ENCODE measurements around the gene MFNG. TPM values are rescaled to one million over a fixed set of nuclear protein-coding genes. Genes with fewer than 3 reads are reported as not detected.

The MFNG gene
- total RNA-seq, 2 experiments from 2014 or later, result 85.1 to 89.9 TPM

DNA sequence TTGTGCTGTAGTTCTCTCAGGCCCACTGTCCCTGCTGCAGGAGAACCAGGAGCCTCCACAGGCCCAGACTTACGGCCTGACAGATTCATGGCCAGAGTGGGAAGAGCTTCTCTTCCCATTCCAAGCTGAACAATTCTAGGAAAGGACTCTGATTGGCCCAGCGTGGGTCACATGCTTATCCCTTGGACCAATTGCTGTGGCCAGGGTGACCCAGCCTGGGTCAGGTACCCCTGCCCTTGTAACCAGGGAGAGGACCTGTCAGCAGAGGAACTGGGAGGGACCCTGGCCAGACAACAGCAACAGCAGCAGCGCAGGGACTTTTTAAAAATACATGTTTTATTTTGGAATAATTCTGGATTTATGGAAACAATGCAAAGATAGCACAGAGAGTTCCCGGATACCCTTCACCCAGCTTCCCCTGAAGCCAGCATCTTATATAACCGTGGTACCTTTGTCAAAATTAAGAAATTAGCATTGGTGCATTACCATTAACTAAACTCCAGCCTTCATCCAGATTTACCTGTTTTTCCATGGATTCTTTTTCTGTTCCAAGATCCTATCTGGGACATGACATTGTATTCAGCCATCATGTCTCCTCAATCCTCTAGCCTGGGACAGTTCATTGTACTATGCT lies 50.1 kb downstream of the MFNG start:
- no peaks in the 10 kb centered on the region for H3K4me1 Mint-ChIP-seq (ENCODE audit: low read depth)
- no peak overlapping the region for H3K4me3 ChIP-seq (ENCODE audit: low read length)
- H3K27ac Mint-ChIP-seq, result no peak overlapping the region
- no peak overlapping the region for H3K27ac ChIP-seq (ENCODE audit: low read depth in 1 of 2, low read length in 2 of 2)
- ChIA-PET POLR2A (no interaction called here), CTCF (no interaction called here)
- H3K27me3 Mint-ChIP-seq, result peaks cover 24% of the 10 kb centered on the region
- no peak overlapping the region for H3K4me3 Mint-ChIP-seq
- ATAC-seq (ENCODE audit: poor library complexity), result no peak
- TF ChIP-seq, protein P1, sequence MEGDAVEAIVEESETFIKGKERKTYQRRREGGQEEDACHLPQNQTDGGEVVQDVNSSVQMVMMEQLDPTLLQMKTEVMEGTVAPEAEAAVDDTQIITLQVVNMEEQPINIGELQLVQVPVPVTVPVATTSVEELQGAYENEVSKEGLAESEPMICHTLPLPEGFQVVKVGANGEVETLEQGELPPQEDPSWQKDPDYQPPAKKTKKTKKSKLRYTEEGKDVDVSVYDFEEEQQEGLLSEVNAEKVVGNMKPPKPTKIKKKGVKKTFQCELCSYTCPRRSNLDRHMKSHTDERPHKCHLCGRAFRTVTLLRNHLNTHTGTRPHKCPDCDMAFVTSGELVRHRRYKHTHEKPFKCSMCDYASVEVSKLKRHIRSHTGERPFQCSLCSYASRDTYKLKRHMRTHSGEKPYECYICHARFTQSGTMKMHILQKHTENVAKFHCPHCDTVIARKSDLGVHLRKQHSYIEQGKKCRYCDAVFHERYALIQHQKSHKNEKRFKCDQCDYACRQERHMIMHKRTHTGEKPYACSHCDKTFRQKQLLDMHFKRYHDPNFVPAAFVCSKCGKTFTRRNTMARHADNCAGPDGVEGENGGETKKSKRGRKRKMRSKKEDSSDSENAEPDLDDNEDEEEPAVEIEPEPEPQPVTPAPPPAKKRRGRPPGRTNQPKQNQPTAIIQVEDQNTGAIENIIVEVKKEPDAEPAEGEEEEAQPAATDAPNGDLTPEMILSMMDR (IDR thresholded peaks at IDR 0.05), result no peak
- no peaks in the 10 kb centered on the region for H3K36me3 Mint-ChIP-seq (ENCODE audit: low read depth)
- peaks cover 0 to 7% of the 10 kb centered on the region in 2 experiments for H3K9me3 ChIP-seq (ENCODE audit: control insufficient read depth in 1 of 2, insufficient read depth in 1 of 2, low read length in 2 of 2)
- H3K27me3 ChIP-seq (ENCODE audit: control insufficient read depth in 1 of 2, insufficient read depth in 2 of 2, low read length in 2 of 2), result peaks cover 8 to 11% of the 10 kb centered on the region in 2 experiments
- no peaks in the 10 kb centered on the region for H3K4me1 ChIP-seq (ENCODE audit: insufficient read depth, low read length)
- no peak for DNase-seq
- no peaks in the 10 kb centered on the region for H3K36me3 ChIP-seq (ENCODE audit: insufficient read depth, low read length)
- H3K9me3 Mint-ChIP-seq, result no peaks in the 10 kb centered on the region
- intact Hi-C loops (cut with DNase I, micrococcal nuclease), result no loop called here

DNA sequence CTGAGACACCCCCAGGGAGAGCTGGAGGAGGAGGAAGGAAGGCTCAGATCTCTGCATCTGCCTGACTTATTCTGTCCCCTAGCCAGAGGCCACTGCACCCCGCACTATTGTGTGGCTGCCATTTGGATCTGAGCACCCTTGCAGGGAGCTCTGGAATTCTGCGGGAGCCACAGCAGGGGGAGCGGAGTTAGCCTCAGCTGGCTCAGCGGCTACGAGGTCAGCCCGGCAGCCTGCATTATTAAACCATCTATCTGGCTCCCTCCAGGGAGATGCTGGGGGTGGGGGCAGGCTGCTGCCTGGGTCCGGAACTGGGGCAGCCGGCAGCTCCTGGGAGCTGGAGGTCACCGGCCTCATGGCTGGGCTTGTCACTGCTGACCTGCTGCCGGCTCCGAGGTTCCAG lies 52.4 kb downstream of the MFNG start:
- ATAC-seq (ENCODE audit: poor library complexity) (no peak), DNase-seq (no peak)
- H3K36me3 ChIP-seq (ENCODE audit: insufficient read depth, low read length), result no peaks in the 10 kb centered on the region
- TF ChIP-seq, protein P1 (IDR thresholded peaks at IDR 0.05), result no peak
- H3K9me3 ChIP-seq (ENCODE audit: control insufficient read depth in 1 of 2, insufficient read depth in 1 of 2, low read length in 2 of 2), result peaks cover 0 to 6% of the 10 kb centered on the region in 2 experiments
- peaks cover 18 to 21% of the 10 kb centered on the region in 2 experiments for H3K27me3 ChIP-seq (ENCODE audit: control insufficient read depth in 1 of 2, insufficient read depth in 2 of 2, low read length in 2 of 2)
- CTCF ChIA-PET, result no interaction called here
- no peaks in the 10 kb centered on the region for H3K4me1 Mint-ChIP-seq (ENCODE audit: low read depth)
- H3K4me3 ChIP-seq (ENCODE audit: low read length), result no peak overlapping the region
- no peak overlapping the region for H3K27ac ChIP-seq (ENCODE audit: low read depth in 1 of 2, low read length in 2 of 2)
- no peaks in the 10 kb centered on the region for H3K36me3 Mint-ChIP-seq (ENCODE audit: low read depth)
- intact Hi-C loops (cut with DNase I, micrococcal nuclease), result no loop called here
- peaks cover 3% of the 10 kb centered on the region for H3K4me1 ChIP-seq (ENCODE audit: insufficient read depth, low read length)
- no peaks in the 10 kb centered on the region for H3K9me3 Mint-ChIP-seq
- H3K4me3 Mint-ChIP-seq, result no peak overlapping the region
- H3K27ac Mint-ChIP-seq, result no peak overlapping the region
- POLR2A ChIA-PET, result no interaction called here
- H3K27me3 Mint-ChIP-seq, result peaks cover 45% of the 10 kb centered on the region

DNA sequence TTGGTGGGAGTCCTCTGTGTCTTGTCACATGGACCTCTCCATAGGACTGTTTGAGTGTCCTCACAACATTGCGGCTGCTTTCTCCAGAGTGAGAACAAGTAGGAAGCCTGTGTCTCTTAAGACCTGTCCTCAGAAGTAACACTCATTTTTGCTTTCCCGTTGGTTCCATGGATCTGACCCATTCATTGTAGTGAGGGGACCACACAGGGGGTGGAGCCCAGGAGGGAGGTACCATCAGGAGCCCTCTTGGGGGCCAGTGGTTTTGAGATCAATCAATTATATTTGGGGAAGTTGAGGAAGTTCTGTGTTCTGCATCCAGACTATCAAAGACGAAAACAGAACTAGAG lies 53.5 kb downstream of the MFNG start:
- ATAC-seq (ENCODE audit: poor library complexity) (no peak), DNase-seq (no peak)
- Histone ChIP-seq H3K27me3 (ENCODE audit: control insufficient read depth in 1 of 2, insufficient read depth in 2 of 2, low read length in 2 of 2) (peaks cover 29 to 32% of the 10 kb centered on the region in 2 experiments), H3K4me1 (ENCODE audit: insufficient read depth, low read length) (peaks cover 14% of the 10 kb centered on the region), H3K4me3 (ENCODE audit: low read length) (no peak overlapping the region), H3K27ac (ENCODE audit: low read depth in 1 of 2, low read length in 2 of 2) (no peak overlapping the region), H3K36me3 (ENCODE audit: insufficient read depth, low read length) (no peaks in the 10 kb centered on the region), H3K9me3 (ENCODE audit: control insufficient read depth in 1 of 2, insufficient read depth in 1 of 2, low read length in 2 of 2) (peaks cover 0 to 15% of the 10 kb centered on the region in 2 experiments)
- TF ChIP-seq, protein P1 (IDR thresholded peaks at IDR 0.05), result no peak
- Mint-ChIP-seq H3K27me3 (peaks cover 55% of the 10 kb centered on the region), H3K4me3 (no peak overlapping the region), H3K9me3 (no peaks in the 10 kb centered on the region), H3K27ac (no peak overlapping the region), H3K4me1 (ENCODE audit: low read depth) (no peaks in the 10 kb centered on the region), H3K36me3 (ENCODE audit: low read depth) (no peaks in the 10 kb centered on the region)
- ChIA-PET CTCF (no interaction called here), POLR2A (no interaction called here)
- intact Hi-C loops (cut with DNase I, micrococcal nuclease), result no loop called here
